Peyer's patch (tissue), 4 donors: ENCODE measurements around the gene ARHGAP23. TPM values are rescaled to one million over a fixed set of nuclear protein-coding genes. Genes with fewer than 3 reads are reported as not detected.
A peak's percentile ranks its signal among the peaks of the same experiment; 100 is the strongest.

Source experiments
- DNase-seq, 3 donors: peaks; one replicate each; pipeline ENCODE4 v3.0.0-alpha.2; 2017 to 2019
- H3K27ac ChIP-seq, 4 donors: fragments of 200-600 bp; sonication (generic); one replicate each; pipeline ENCODE4 v1.5.1; 2016 to 2019
- H3K27me3 ChIP-seq, 2 donors: fragments of 200-600 bp; sonication (generic); one replicate each; pipeline ENCODE4 v1.5.1; 2019
- H3K36me3 ChIP-seq, 3 donors: fragments of 200-600 bp; sonication (generic); one replicate each; pipeline ENCODE4 v1.5.1; 2016 to 2019
- H3K4me1 ChIP-seq, 4 donors: fragments of 200-600 bp; sonication (generic); one replicate each; pipeline ENCODE4 v1.5.1; 2016 to 2019
- H3K4me3 ChIP-seq, 4 donors: fragments of 200-600 bp; sonication (generic); 1 replicate in 3 of 4; 2 replicates in 1 of 4; pipeline ENCODE4 v1.5.1; 2016 to 2019; ENCODE audit warnings: mild to moderate bottlenecking in 1 of 4
- H3K9me3 ChIP-seq, 4 donors: fragments of 200-600 bp; sonication (generic); one replicate each; pipeline ENCODE4 v1.5.1; 2016 to 2019; ENCODE audit warnings: mild to moderate bottlenecking in 1 of 4
- POLR2A ChIP-seq, 2 donors: fragments of 450-650 bp; IDR thresholded peaks; one replicate each; pipeline ENCODE4 v1.5.1; 2017; ENCODE audit warnings: antibody characterized with exemption in 2 of 2, mild to moderate bottlenecking in 2 of 2, moderate library complexity in 2 of 2
- total RNA-seq, 4 donors: library from RNA; depleted of rRNA; stranded (reverse); fragments of >200 nt; gene quantifications; one replicate each; pipeline ENCODE4 v1.1.0, GENCODE V29; 2016
- TF ChIP-seq, protein P1 (sequence below), 6 experiments: fragments of 450-650 bp in 4 of 6; fragments of 200-600 bp in 2 of 6; sonication (generic) in 1 of 6; IDR thresholded peaks; one replicate each; pipeline ENCODE4 v1.5.1; 2017 to 2019; ENCODE audit warnings: antibody characterized with exemption in 6 of 6, mild to moderate bottlenecking in 3 of 6, moderate library complexity in 1 of 6

The ARHGAP23 gene
- total RNA-seq, 4 donors from 2014 or later = 0.88 to 36.3 (median 8.9) TPM

DNA sequence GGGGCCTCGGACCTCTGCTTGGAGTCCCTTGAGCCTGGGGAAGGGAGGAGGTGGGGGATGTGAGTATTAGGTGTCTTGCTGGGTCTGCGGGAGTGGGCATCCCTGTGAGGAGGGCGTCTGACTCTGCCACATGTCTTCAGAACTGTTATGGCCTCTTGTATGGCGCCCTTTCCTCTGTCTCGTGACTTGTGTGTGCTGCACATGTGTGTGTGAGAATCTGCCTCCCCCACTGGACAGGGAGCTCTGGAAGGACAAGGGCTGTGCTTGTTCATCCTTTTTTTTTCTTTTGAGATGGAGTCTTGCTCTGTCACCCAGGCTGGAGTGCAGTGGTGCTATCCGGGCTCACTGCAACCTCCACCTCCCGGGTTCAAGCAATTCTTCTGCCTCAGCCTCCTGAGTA is 33.4 kb downstream of the ARHGAP23 start:
- H3K27me3 ChIP-seq = no peaks in the 10 kb centered on the region
- no peak for DNase-seq
- no peak overlapping the region for H3K4me3 ChIP-seq
- peaks cover 0 to 13% (median 0%) of the 10 kb centered on the region in 4 donors for H3K4me1 ChIP-seq
- no peaks in the 10 kb centered on the region for H3K36me3 ChIP-seq
- H3K27ac ChIP-seq = no peak overlapping the region
- H3K9me3 ChIP-seq = no peaks in the 10 kb centered on the region
- TF ChIP-seq, protein P1, sequence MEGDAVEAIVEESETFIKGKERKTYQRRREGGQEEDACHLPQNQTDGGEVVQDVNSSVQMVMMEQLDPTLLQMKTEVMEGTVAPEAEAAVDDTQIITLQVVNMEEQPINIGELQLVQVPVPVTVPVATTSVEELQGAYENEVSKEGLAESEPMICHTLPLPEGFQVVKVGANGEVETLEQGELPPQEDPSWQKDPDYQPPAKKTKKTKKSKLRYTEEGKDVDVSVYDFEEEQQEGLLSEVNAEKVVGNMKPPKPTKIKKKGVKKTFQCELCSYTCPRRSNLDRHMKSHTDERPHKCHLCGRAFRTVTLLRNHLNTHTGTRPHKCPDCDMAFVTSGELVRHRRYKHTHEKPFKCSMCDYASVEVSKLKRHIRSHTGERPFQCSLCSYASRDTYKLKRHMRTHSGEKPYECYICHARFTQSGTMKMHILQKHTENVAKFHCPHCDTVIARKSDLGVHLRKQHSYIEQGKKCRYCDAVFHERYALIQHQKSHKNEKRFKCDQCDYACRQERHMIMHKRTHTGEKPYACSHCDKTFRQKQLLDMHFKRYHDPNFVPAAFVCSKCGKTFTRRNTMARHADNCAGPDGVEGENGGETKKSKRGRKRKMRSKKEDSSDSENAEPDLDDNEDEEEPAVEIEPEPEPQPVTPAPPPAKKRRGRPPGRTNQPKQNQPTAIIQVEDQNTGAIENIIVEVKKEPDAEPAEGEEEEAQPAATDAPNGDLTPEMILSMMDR (IDR thresholded peaks at IDR 0.05) = no peak
- no peak for TF ChIP-seq POLR2A (IDR thresholded peaks at IDR 0.05)

- Histone ChIP-seq H3K27me3 (no peaks in the 10 kb centered on the region), H3K4me3 (no peak overlapping the region), H3K9me3 (no peaks in the 10 kb centered on the region), H3K27ac (peak overlapping the region in 2 of 4 donors; percentile 79 to 91), H3K4me1 (peaks cover 0 to 28% (median 0%) of the 10 kb centered on the region in 4 donors), H3K36me3 (peaks cover 0 to 3% (median 0%) of the 10 kb centered on the region in 3 donors)
- no peak for TF ChIP-seq POLR2A (IDR thresholded peaks at IDR 0.05)
- TF ChIP-seq, protein P1 (IDR thresholded peaks at IDR 0.05) = no peak
- no peak for DNase-seq
Observed at GRCh38 chr17:38463451-38463858, 35.2 kb downstream of the ARHGAP23 start.

- TF ChIP-seq, protein P1 (IDR thresholded peaks at IDR 0.05) = no peak
- no peak for TF ChIP-seq POLR2A (IDR thresholded peaks at IDR 0.05)
- H3K4me3 ChIP-seq = peak overlapping the region in 2 of 4 donors; percentile 34 to 55
- DNase-seq = no peak
- peaks cover 0 to 3% (median 0%) of the 10 kb centered on the region in 3 donors for H3K36me3 ChIP-seq
- H3K27me3 ChIP-seq = no peaks in the 10 kb centered on the region
- H3K9me3 ChIP-seq = no peaks in the 10 kb centered on the region
- peak overlapping the region; percentile 67 to 91 (median 74) for H3K27ac ChIP-seq
- peaks cover 0 to 28% (median 0%) of the 10 kb centered on the region in 4 donors for H3K4me1 ChIP-seq
Observed at GRCh38 chr17:38464251-38464722, 36.0 kb downstream of the ARHGAP23 start.

DNA sequence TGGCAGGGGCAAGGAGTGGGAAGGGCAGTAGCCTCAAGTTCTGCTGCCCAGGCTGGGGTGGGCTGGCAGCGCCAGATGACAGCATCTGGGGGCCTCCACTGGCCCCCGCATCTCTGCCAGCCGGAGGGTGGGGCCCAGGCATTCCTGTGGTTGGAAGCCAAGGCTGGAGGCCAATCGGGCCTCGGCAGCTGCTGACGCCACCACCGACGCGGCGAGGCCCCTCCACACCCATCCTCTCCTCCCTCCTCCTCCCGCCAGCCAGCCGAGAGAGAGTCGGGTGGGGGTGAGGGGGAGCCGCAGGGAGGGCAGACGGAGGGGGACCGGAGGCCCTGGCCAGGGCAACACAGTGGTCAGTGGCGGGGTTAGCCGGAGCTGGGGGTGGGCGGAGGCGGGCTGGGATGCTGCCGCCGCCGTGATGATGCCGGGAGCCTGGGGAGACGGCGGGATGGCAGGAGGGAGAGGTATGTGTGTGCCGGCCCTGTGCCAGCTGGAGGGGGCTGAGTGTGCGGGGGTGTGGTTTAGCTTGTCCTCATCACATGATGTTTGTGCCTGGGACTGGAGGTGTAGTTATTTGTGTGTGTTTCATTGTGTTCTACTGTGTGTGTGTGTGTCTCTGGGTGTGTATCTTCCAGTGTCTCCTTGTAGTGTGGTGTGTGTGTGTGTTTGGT is 36.6 kb downstream of the ARHGAP23 start:
- Histone ChIP-seq H3K27me3 (no peaks in the 10 kb centered on the region), H3K36me3 (peaks cover 0 to 3% (median 0%) of the 10 kb centered on the region in 3 donors), H3K4me1 (peaks cover 0 to 28% (median 0%) of the 10 kb centered on the region in 4 donors), H3K4me3 (peak overlapping the region; percentile 4 to 55 (median 28)), H3K27ac (peak overlapping the region; percentile 67 to 91 (median 74)), H3K9me3 (no peaks in the 10 kb centered on the region)
- TF ChIP-seq, protein P1 (IDR thresholded peaks at IDR 0.05) = no peak
- no peak for TF ChIP-seq POLR2A (IDR thresholded peaks at IDR 0.05)
- DNase-seq = peak; percentile 26 to 75 (median 70)

DNA sequence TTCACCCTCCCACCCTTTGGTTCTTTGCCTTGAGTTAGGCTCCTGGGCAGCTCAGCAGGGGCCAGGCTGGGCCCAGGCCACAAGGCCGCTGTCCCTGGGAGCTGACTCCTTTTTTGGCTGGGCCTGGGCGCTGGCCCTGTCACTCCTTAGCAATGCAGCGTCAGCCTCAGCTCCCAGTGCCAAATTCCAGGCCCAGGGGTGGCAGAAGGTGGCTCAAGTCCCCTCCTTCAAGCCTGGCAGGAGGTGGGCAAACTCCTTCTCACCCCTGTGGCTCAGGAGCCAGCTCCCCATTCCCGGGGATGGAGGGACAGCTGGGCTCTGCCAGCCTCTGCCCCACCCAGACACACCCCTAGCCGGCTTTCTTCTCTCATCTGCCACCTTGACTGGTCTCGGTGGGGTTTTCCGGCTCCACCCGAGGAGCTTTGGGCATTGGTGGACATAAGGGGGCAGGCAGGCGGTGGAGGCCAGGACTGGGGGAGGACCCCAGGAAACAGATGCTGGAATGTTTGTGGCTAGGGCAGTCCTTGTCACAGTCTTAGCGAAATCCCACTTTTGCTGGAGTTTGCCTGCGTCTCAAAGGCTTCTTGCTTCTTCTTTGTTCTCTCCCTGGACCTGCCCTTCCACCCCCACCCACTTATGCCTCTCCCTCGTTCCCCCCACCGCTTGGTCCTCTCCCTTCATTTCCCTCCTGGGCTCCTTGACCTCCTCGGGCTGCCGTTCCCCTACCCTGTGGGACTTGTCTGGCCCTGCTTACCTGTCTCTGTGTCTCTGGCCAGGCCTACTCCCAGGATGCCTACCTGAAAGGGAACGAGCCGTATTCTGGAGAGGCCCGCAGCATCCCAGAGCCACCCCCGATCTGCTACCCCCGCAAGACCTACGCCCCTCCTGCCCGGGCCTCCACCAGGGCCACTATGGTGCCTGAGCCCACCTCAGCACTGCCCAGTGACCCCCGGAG is 37.4 kb downstream of the ARHGAP23 start:
- Histone ChIP-seq H3K4me1 (peaks cover 0 to 28% (median 0%) of the 10 kb centered on the region in 4 donors), H3K27ac (peak overlapping the region; percentile 67 to 91 (median 74))
- DNase-seq = no peak

More for the DNA sequence above, 37.4 kb downstream of the ARHGAP23 start:
- Histone ChIP-seq H3K27me3 (no peaks in the 10 kb centered on the region), H3K4me3 (peak overlapping the region; percentile 4 to 55 (median 28)), H3K9me3 (no peaks in the 10 kb centered on the region), H3K36me3 (peaks cover 0 to 3% (median 0%) of the 10 kb centered on the region in 3 donors)
- no peak for TF ChIP-seq POLR2A (IDR thresholded peaks at IDR 0.05)
- TF ChIP-seq, protein P1 (IDR thresholded peaks at IDR 0.05) = no peak
